SHP77 (cell line): Measurements from ENCODE around the gene PPM1N.

Experiments
- DNase-seq, 2 experiments: peaks; one replicate each; lab custom pipeline; 2025; lab: John Stamatoyannopoulos, UW

The PPM1N gene

GRCh38 chr19:45529420-45529785 lies 31.2 kb downstream of the PPM1N start:
- DNase-seq, result no peak

- DNase-seq, result no peak
These were observed 33.1 kb downstream of the PPM1N start for GRCh38 chr19:45531349-45531748.

- DNase-seq, result no peak
These were observed 41.2 kb downstream of the PPM1N start for GRCh38 chr19:45539459-45539858.

- DNase-seq, result no peak
These were observed 44.0 kb downstream of the PPM1N start for GRCh38 chr19:45542234-45542668.

GRCh38 chr19:45547211-45547770 lies 49.0 kb downstream of the PPM1N start:
- no peak for DNase-seq

GRCh38 chr19:45547965-45548609 lies 49.8 kb downstream of the PPM1N start:
- DNase-seq, result no peak
